GM19099 (cell line): Measurements from ENCODE around the gene TNFSF12.

Source experiments
- POLR2A ChIP-seq: IDR thresholded peaks from 3 replicates; pipeline ENCODE4 v1.6.1; 2011; ENCODE audit warnings: low read depth; ENCODE audit not compliant: insufficient read length; ENCODE audit errors: extremely low read depth

TNFSF12 gene

DNA sequence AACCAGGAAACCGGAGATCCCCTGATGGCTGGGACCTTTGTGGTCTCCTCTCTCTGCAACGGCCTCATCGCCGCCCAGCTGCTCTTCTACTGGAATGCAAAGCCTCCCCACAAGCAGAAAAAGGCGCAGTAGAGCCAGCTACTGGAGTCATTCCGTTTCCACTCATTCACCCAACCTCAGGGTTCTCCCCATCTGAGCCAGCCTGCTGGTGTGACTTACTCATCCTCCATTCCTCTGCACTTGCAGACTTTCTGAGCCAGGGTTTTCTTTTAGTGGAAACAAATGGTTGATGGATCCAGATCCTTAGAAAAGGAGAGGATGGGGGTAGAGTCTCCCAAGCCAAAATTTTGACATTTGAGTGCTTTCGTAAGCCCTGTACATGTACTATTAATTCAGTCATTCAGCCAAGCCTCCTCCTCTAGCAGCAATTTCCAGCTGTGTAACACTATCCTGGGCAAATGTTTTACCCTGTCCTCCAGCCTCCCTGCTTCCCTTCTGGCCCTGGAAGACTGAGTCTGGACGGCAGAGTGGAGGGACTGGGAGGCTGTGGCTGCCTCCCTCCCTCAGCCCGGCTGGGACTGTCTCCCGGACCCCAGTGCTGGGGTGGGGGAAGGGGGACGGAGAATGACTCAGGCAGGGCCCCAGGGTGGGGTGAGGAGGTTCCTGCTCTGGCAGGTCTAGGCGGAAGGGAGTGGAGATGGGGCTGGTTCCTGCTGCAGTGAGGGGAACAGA, 38.7 kb downstream of the TNFSF12 start:
- no peak for TF ChIP-seq POLR2A

DNA sequence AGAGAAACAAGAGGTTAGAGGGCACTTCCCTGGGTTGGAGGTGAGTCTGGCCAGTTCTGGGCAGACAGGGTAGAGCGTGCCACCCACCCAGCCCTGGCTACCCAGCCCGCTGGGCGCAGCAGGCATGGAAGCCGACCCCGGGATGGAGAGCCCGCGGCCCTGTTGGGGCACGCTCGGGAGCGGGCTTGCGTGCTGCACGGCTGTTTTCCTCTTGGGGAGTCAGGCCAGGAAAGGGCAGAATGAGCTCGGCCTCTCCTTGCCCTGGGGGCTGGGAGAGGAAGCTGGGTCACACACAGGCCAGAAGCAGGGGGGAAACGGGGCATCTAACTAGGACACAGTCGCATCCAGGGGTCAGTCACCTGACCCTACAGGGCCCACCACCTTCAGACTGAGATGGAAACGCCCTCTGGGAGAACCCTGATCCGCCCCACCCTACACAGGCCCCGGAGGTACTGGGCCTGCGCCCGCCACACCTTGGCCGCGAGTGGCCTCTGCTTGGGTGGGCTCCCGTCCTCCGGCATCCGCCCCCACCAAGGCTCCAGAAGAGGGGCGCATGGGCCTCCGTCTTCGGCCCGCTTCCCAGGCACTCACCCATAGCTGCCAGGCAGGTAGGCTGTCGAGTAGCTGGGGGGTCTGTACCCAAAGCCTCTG, 39.8 kb downstream of the TNFSF12 start:
- TF ChIP-seq POLR2A = no peak

- TF ChIP-seq POLR2A = peak; percentile 12
Measured at GRCh38 chr17:7589204-7589868, 40.5 kb downstream of the TNFSF12 start.

GRCh38 chr17:7589891-7590691, 41.2 kb downstream of the TNFSF12 start, which contains the start of gene SOX15:
Gene SOX15, minus strand, starts transcription at chr17:7590094. Its CDS starts 418 bp downstream, at chr17:7589676.
- TF ChIP-seq POLR2A = no peak

DNA sequence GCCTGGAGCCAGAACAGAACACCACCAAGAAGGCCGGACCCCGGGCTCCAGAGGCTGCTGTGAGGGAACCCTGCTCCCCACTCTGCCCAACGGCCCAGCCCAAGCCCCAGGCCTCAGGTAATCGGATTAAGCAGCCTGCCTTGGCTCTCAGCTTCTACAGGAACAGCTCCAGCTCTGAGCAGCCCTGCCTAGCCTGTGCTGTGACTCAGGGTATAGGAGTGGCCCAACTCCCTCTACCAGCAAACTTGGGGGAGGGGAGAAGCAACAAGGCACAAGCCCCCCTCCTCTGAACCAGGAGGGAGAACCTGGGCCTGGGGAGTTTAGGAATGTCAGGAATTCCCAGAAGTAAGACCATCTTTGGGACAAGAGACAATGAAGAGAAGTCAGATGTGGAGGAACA, 41.9 kb downstream of the TNFSF12 start:
- TF ChIP-seq POLR2A = no peak

DNA sequence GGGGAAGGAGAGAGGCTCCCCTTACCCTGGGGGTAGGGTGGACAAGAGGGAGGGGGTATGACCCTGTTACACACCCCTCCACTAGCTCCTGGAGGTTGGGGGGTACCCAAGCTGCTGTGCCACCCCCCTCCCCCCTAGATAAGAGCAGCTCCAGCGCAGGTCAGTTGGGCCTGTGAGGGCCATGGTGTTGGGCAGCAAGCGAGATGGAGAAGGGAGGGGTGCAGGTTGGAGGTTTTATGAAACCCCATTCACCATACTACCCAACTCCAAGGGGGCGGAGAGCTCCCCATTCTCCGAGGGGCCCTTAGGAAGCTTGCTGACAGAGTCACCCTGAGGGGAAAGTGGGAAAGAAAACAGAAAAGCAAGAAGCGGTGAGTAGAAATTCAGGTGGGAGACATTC, 42.7 kb downstream of the TNFSF12 start:
- TF ChIP-seq POLR2A = no peak

GRCh38 chr17:7592422-7593021, 43.7 kb downstream of the TNFSF12 start:
- TF ChIP-seq POLR2A = no peak

DNA sequence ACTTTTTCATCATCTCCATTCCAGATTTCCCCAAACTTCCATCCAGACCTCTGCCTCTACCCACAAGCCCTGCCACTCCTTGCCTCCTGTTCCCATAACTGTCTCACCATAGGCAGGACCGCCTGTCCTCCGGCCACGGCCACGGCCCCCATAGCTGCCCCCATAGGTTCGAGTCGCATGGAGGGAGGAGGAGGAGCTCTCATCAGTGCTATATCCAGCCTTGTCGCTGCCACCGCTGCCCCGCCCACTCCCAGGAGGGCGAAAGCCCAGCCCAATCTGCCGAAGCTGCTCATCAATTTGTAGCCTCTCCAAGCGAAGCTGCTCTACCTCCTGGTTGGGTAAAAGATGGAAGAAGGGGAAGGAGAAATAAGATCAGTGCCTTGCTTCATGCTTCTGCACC, 44.4 kb downstream of the TNFSF12 start:
- TF ChIP-seq POLR2A = no peak

DNA sequence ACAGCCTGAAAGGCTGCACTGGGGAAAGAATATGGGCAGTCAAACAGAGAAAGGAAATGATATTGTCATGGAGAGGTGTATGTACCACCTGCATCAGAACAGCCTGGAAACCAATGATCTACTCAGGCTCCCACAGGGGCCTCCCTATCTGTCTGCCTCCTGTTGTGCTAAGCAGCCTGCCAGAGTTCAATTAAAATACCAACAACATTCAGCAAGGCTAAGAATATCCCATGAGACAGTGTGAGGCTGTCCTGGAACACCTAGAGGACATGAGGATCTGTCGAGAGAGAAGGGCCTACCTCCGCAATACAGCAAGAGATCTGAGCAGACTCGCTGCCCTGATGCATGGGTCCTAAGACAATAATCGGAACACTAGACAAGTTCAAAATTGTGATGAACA, 57.4 kb downstream of the TNFSF12 start:
- TF ChIP-seq POLR2A = no peak
